OCI-LY3 (cell line): ENCODE data around the gene PGAM5.

Experiments
- H2AFZ ChIP-seq: fragments of 200-600, 300-600 bp; shearing (Covaris generic); 2 replicates; pipeline ENCODE4 v1.6.0; 2014; ENCODE audit warnings: antibody characterized with exemption, low read depth, low read length
- H3K27ac ChIP-seq: fragments of 200-600, 300-600 bp; sonication (generic); 2 replicates; pipeline ENCODE4 v1.5.1; 2014; ENCODE audit warnings: mild to moderate bottlenecking, low read length, moderate library complexity, mixed read lengths
- H3K27me3 ChIP-seq: fragments of 200-600, 300-600 bp; sonication (generic); 2 replicates; pipeline ENCODE4 v1.6.1; 2014; ENCODE audit warnings: low read depth, low read length, mixed read lengths
- H3K36me3 ChIP-seq: fragments of 200-600, 300-600 bp; sonication (generic); replicated peaks from 2 replicates; pipeline ENCODE3; 2014; ENCODE audit warnings: low read depth, low read length, mixed read lengths
- H3K4me1 ChIP-seq: fragments of 300-600, 200-600 bp; sonication (generic); 2 replicates; pipeline ENCODE4 v1.6.1; 2014; ENCODE audit warnings: low read length, mixed read lengths
- H3K4me2 ChIP-seq: fragments of 200-600, 300-600 bp; sonication (generic); 2 replicates; pipeline ENCODE4 v1.6.1; 2014; ENCODE audit warnings: low read length, mixed read lengths
- H3K4me3 ChIP-seq: fragments of 300-600, 200-600 bp; sonication (generic); 2 replicates; pipeline ENCODE4 v1.5.1; 2014; ENCODE audit warnings: antibody characterized with exemption, mild to moderate bottlenecking, low read length, moderate library complexity
- H3K79me2 ChIP-seq: fragments of 300-600, 200-600 bp; shearing (Covaris generic); 2 replicates; pipeline ENCODE4 v1.6.1; 2014; ENCODE audit warnings: mild to moderate bottlenecking, low read length, mixed read lengths
- H3K9ac ChIP-seq: fragments of 300-600, 200-600 bp; shearing (Covaris generic); 2 replicates; pipeline ENCODE4 v1.6.0; 2014; ENCODE audit warnings: mild to moderate bottlenecking, low read length, moderate library complexity
- H3K9me3 ChIP-seq: fragments of 200-600, 300-600 bp; shearing (Covaris generic); 2 replicates; pipeline ENCODE4 v1.6.1; 2014; ENCODE audit warnings: low read length, mixed read lengths; ENCODE audit not compliant: insufficient read depth
- H4K20me1 ChIP-seq: fragments of 200-600, 300-600 bp; sonication (generic); 2 replicates; pipeline ENCODE4 v1.6.1; 2016; ENCODE audit warnings: low read length, mixed read lengths; ENCODE audit not compliant: insufficient read depth
- CTCF ChIP-seq: fragments of 200-600, 300-600 bp; sonication (generic); IDR thresholded peaks from 2 replicates; pipeline ENCODE4 v1.5.1; 2014; ENCODE audit warnings: antibody characterized with exemption, low read length, low read depth
- EZH2phosphoT487 ChIP-seq: fragments of 200-600 bp; shearing (Covaris generic); IDR thresholded peaks from 2 replicates; pipeline ENCODE4 v1.6.1; 2018; ENCODE audit warnings: antibody characterized with exemption, mixed run types, low read depth

Gene PGAM5

GRCh38 chr12:132719954-132720324, 9.3 kb downstream of the PGAM5 start:
- no peaks in the 10 kb centered on the region; the same call in 1 of the 2 replicates for H4K20me1 ChIP-seq
- H3K36me3 ChIP-seq, result peaks cover 70% of the 10 kb centered on the region
- H3K79me2 ChIP-seq, result peaks cover 13% of the 10 kb centered on the region

GRCh38 chr12:132720606-132721345, 10.1 kb downstream of the PGAM5 start:
- Histone ChIP-seq H3K36me3 (peaks cover 75% of the 10 kb centered on the region), H3K4me3 (no peak overlapping the region), H3K9ac (no peak overlapping the region), H3K27me3 (no peaks in the 10 kb centered on the region), H3K4me1 (no peaks in the 10 kb centered on the region), H3K4me2 (no peak overlapping the region), H2AFZ (no peak overlapping the region), H4K20me1 (no peaks in the 10 kb centered on the region; the same call in 1 of the 2 replicates), H3K9me3 (no peaks in the 10 kb centered on the region), H3K79me2 (peaks cover 9% of the 10 kb centered on the region; the same call in 1 of the 2 replicates), H3K27ac (no peak overlapping the region)
- no peak for TF ChIP-seq EZH2phosphoT487
- no peak for TF ChIP-seq CTCF

More at GRCh38 chr12:132719954-132720324, 9.3 kb downstream of the PGAM5 start:
- H3K9ac ChIP-seq, result no peak overlapping the region
- no peaks in the 10 kb centered on the region for H3K9me3 ChIP-seq
- H2AFZ ChIP-seq, result no peak overlapping the region
- no peaks in the 10 kb centered on the region for H3K27me3 ChIP-seq
- TF ChIP-seq EZH2phosphoT487 (no peak), CTCF (no peak)
- no peak overlapping the region for H3K27ac ChIP-seq
- H3K4me1 ChIP-seq, result no peaks in the 10 kb centered on the region
- no peak overlapping the region for H3K4me2 ChIP-seq
- no peak overlapping the region for H3K4me3 ChIP-seq

GRCh38 chr12:132723015-132723763, 12.5 kb downstream of the PGAM5 start:
- TF ChIP-seq CTCF, result no peak
- no peak for TF ChIP-seq EZH2phosphoT487
- H3K36me3 ChIP-seq, result peaks cover 83% of the 10 kb centered on the region
- no peak overlapping the region for H3K4me2 ChIP-seq
- H3K79me2 ChIP-seq, result no peaks in the 10 kb centered on the region; the same call in 1 of the 2 replicates
- no peaks in the 10 kb centered on the region for H3K27me3 ChIP-seq
- no peak overlapping the region for H3K9ac ChIP-seq
- no peak overlapping the region for H3K4me3 ChIP-seq
- H3K27ac ChIP-seq, result no peak overlapping the region
- no peaks in the 10 kb centered on the region; the same call in 1 of the 2 replicates for H4K20me1 ChIP-seq
- H3K4me1 ChIP-seq, result no peaks in the 10 kb centered on the region
- H2AFZ ChIP-seq, result no peak overlapping the region
- H3K9me3 ChIP-seq, result no peaks in the 10 kb centered on the region

- no peak overlapping the region for H3K4me3 ChIP-seq
- H3K9ac ChIP-seq, result no peak overlapping the region
- H3K4me1 ChIP-seq, result no peaks in the 10 kb centered on the region
- no peaks in the 10 kb centered on the region; the same call in 1 of the 2 replicates for H3K9me3 ChIP-seq
- H4K20me1 ChIP-seq, result no peaks in the 10 kb centered on the region; the same call in 1 of the 2 replicates
- H3K27me3 ChIP-seq, result no peaks in the 10 kb centered on the region
- no peak overlapping the region for H2AFZ ChIP-seq
- TF ChIP-seq CTCF (no peak), EZH2phosphoT487 (no peak)
- no peak overlapping the region for H3K4me2 ChIP-seq
- H3K27ac ChIP-seq, result no peak overlapping the region
- H3K36me3 ChIP-seq, result peaks cover 86% of the 10 kb centered on the region
- H3K79me2 ChIP-seq, result no peaks in the 10 kb centered on the region; the same call in 1 of the 2 replicates
Measured at GRCh38 chr12:132723764-132724140, 13.1 kb downstream of the PGAM5 start.
